WTC11 (cell line): ENCODE measurements around the gene EIF4G2. TPM values are rescaled to one million over a fixed set of nuclear protein-coding genes. Genes with fewer than 3 reads are reported as not detected.

Source experiments
- ATAC-seq: fragments of 200-7000 bp; cut with Tn5 transposase; 2 replicates; pipeline ENCODE4 v1.10.0; 2021; ENCODE audit warnings: mild to moderate bottlenecking, moderate library complexity
- CTCF ChIA-PET: fragments of 300-600 bp; sonication (Branson Sonifier 250); formaldehyde crosslinking; loops from one replicate; lab custom pipeline; 2021; ENCODE audit warnings: antibody characterized with exemption; lab: Charles Lee
- POLR2A ChIA-PET: fragments of 350-600 bp; sonication (Branson Sonifier 250); formaldehyde crosslinking; loops from one replicate; lab custom pipeline; 2021; ENCODE audit warnings: antibody characterized with exemption; lab: Charles Lee
- DNase-seq: peaks from one replicate; pipeline ENCODE4 v3.0.0; 2021; ENCODE audit warnings: low spot score
- H3K27ac Mint-ChIP-seq: 2 replicates; pipeline ENCODE4 v1.8.0; 2021; ENCODE audit warnings: mixed read lengths
- H3K27me3 Mint-ChIP-seq: 2 replicates; pipeline ENCODE4 v1.8.0; 2021; ENCODE audit warnings: low read depth, mild to moderate bottlenecking, moderate library complexity, mixed read lengths
- H3K36me3 Mint-ChIP-seq: 2 replicates; pipeline ENCODE4 v1.8.0; 2021; ENCODE audit warnings: mixed read lengths
- H3K4me1 Mint-ChIP-seq: 2 replicates; pipeline ENCODE4 v1.8.0; 2022; ENCODE audit warnings: mixed read lengths
- H3K4me3 Mint-ChIP-seq: 2 replicates; pipeline ENCODE4 v1.8.0; 2021; ENCODE audit warnings: mild to moderate bottlenecking, moderate library complexity, mixed read lengths
- H3K9me3 Mint-ChIP-seq: 2 replicates; pipeline ENCODE4 v1.8.0; 2021; ENCODE audit warnings: mixed read lengths
- GTF2I ChIP-seq: fragments of 250-450 bp; sonication (Bioruptor Pico); conservative IDR thresholded peaks from 2 replicates; pipeline ENCODE4 v1.4.0; 2021; ENCODE audit warnings: mild to moderate bottlenecking
- NFATC4 ChIP-seq: fragments of 250-450 bp; sonication (Bioruptor Pico); IDR thresholded peaks from 2 replicates; pipeline ENCODE4 v1.9.0; 2021; ENCODE audit warnings: mild to moderate bottlenecking
- OVOL2 ChIP-seq: fragments of 250-450 bp; sonication (Bioruptor Pico); IDR thresholded peaks from 2 replicates; pipeline ENCODE4 v1.9.0; 2021; ENCODE audit warnings: mild to moderate bottlenecking, borderline replicate concordance
- SMAD3 ChIP-seq: sonication (generic); formaldehyde crosslinking; IDR thresholded peaks from 2 replicates; pipeline ENCODE4 v1.8.0; 2022; ENCODE audit warnings: missing genetic modification reagents, mild to moderate bottlenecking, borderline replicate concordance
- SP1 ChIP-seq: sonication (generic); formaldehyde crosslinking; conservative IDR thresholded peaks from 2 replicates; pipeline ENCODE4 v1.8.1; 2022; ENCODE audit warnings: missing genetic modification reagents
- ZNF138 ChIP-seq: sonication (generic); formaldehyde crosslinking; conservative IDR thresholded peaks from 2 replicates; pipeline ENCODE4 v1.8.1; 2022; ENCODE audit warnings: mild to moderate bottlenecking, moderate library complexity, missing genetic modification reagents
- total RNA-seq: library from RNA; stranded (reverse); gene quantifications from 3 replicates; pipeline ENCODE4 v1.2.3, GENCODE V29; 2021
- TF ChIP-seq, protein P1 (sequence below): sonication (generic); formaldehyde crosslinking; IDR thresholded peaks from 2 replicates; pipeline ENCODE4 v1.8.1; 2022; ENCODE audit warnings: low read depth, mild to moderate bottlenecking, moderate library complexity, missing genetic modification reagents, borderline replicate concordance
- TF ChIP-seq, protein P2 (sequence below): sonication (generic); formaldehyde crosslinking; IDR thresholded peaks from 2 replicates; pipeline ENCODE4 v1.8.0; 2023; ENCODE audit warnings: mild to moderate bottlenecking, missing genetic modification reagents
- TF ChIP-seq, protein P3 (sequence below): fragments of 250-450 bp; sonication (Bioruptor Pico); IDR thresholded peaks from 2 replicates; pipeline ENCODE4 v1.9.0; 2021; ENCODE audit warnings: mild to moderate bottlenecking, borderline replicate concordance
- TF ChIP-seq, protein P4 (sequence below): sonication (generic); formaldehyde crosslinking; IDR thresholded peaks from 2 replicates; pipeline ENCODE4 v1.8.1; 2023; ENCODE audit warnings: mild to moderate bottlenecking, missing genetic modification reagents
- TF ChIP-seq, protein P5 (sequence below): fragments of 250-450 bp; sonication (Bioruptor Pico); IDR thresholded peaks from 2 replicates; pipeline ENCODE4 v1.8.0; 2021; ENCODE audit warnings: mild to moderate bottlenecking
- TF ChIP-seq, protein P6 (sequence below): sonication (generic); formaldehyde crosslinking; IDR thresholded peaks from 2 replicates; pipeline ENCODE4 v1.8.0; 2023; ENCODE audit warnings: missing genetic modification reagents, mild to moderate bottlenecking, borderline replicate concordance

EIF4G2 gene
- total RNA-seq, 1 experiment from 2014 or later: 906 TPM

DNA sequence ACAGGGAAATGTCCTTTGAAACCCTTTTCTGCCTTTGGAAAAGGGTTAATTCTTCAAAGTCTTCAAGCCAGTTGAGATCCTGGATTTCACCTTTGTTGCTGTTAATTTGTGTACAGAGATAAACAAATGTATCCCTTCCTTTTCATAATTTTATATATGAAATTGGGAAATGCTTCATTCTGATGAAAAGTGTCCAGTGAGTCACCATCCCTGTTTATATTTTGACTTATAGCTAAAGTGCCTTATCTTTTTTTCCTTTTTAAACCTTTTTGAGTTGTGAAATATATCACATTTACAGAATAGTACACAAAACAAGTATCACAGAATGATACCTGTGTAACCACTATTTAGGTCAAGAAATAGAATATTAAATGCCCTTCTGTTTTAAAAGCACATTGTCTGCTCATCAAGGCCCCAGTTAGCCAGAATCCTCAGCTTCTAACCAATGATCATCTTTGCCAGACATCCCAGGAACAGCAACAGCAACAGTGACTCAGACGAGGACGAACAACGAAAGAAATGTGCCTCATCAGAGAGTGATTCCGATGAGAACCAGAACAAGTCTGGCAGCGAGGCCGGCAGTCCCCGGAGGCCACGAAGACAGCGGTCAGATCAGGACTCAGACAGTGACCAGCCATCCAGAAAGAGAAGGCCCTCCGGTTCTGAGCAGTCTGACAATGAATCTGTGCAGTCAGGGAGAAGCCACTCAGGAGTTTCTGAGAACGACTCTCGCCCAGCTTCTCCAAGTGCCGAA, 30.3 kb downstream of the EIF4G2 start:
- Mint-ChIP-seq H3K36me3 (peaks cover 44% of the 10 kb centered on the region), H3K4me1 (no peaks in the 10 kb centered on the region), H3K27me3 (no peaks in the 10 kb centered on the region; the same call in 1 of the 2 replicates), H3K9me3 (no peaks in the 10 kb centered on the region), H3K27ac (no peak overlapping the region), H3K4me3 (no peak overlapping the region)
- CTCF ChIA-PET: interaction anchor here (0.7 kb wide), 1 partner anchor 8 kb away, joined by 3 read pairs; no protein-coding TSS in a partner anchor
- DNase-seq (no peak), ATAC-seq (no peak)
- TF ChIP-seq, protein P1, sequence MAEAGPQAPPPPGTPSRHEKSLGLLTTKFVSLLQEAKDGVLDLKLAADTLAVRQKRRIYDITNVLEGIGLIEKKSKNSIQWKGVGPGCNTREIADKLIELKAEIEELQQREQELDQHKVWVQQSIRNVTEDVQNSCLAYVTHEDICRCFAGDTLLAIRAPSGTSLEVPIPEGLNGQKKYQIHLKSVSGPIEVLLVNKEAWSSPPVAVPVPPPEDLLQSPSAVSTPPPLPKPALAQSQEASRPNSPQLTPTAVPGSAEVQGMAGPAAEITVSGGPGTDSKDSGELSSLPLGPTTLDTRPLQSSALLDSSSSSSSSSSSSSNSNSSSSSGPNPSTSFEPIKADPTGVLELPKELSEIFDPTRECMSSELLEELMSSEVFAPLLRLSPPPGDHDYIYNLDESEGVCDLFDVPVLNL (CRISPR knock-in tag): no peak
- no peak for TF ChIP-seq OVOL2
- TF ChIP-seq, protein P2, sequence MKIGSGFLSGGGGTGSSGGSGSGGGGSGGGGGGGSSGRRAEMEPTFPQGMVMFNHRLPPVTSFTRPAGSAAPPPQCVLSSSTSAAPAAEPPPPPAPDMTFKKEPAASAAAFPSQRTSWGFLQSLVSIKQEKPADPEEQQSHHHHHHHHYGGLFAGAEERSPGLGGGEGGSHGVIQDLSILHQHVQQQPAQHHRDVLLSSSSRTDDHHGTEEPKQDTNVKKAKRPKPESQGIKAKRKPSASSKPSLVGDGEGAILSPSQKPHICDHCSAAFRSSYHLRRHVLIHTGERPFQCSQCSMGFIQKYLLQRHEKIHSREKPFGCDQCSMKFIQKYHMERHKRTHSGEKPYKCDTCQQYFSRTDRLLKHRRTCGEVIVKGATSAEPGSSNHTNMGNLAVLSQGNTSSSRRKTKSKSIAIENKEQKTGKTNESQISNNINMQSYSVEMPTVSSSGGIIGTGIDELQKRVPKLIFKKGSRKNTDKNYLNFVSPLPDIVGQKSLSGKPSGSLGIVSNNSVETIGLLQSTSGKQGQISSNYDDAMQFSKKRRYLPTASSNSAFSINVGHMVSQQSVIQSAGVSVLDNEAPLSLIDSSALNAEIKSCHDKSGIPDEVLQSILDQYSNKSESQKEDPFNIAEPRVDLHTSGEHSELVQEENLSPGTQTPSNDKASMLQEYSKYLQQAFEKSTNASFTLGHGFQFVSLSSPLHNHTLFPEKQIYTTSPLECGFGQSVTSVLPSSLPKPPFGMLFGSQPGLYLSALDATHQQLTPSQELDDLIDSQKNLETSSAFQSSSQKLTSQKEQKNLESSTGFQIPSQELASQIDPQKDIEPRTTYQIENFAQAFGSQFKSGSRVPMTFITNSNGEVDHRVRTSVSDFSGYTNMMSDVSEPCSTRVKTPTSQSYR (CRISPR knock-in tag): no peak
- TF ChIP-seq, protein P3, sequence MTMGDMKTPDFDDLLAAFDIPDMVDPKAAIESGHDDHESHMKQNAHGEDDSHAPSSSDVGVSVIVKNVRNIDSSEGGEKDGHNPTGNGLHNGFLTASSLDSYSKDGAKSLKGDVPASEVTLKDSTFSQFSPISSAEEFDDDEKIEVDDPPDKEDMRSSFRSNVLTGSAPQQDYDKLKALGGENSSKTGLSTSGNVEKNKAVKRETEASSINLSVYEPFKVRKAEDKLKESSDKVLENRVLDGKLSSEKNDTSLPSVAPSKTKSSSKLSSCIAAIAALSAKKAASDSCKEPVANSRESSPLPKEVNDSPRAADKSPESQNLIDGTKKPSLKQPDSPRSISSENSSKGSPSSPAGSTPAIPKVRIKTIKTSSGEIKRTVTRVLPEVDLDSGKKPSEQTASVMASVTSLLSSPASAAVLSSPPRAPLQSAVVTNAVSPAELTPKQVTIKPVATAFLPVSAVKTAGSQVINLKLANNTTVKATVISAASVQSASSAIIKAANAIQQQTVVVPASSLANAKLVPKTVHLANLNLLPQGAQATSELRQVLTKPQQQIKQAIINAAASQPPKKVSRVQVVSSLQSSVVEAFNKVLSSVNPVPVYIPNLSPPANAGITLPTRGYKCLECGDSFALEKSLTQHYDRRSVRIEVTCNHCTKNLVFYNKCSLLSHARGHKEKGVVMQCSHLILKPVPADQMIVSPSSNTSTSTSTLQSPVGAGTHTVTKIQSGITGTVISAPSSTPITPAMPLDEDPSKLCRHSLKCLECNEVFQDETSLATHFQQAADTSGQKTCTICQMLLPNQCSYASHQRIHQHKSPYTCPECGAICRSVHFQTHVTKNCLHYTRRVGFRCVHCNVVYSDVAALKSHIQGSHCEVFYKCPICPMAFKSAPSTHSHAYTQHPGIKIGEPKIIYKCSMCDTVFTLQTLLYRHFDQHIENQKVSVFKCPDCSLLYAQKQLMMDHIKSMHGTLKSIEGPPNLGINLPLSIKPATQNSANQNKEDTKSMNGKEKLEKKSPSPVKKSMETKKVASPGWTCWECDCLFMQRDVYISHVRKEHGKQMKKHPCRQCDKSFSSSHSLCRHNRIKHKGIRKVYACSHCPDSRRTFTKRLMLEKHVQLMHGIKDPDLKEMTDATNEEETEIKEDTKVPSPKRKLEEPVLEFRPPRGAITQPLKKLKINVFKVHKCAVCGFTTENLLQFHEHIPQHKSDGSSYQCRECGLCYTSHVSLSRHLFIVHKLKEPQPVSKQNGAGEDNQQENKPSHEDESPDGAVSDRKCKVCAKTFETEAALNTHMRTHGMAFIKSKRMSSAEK (CRISPR knock-in tag): no peak
- TF ChIP-seq, protein P4, sequence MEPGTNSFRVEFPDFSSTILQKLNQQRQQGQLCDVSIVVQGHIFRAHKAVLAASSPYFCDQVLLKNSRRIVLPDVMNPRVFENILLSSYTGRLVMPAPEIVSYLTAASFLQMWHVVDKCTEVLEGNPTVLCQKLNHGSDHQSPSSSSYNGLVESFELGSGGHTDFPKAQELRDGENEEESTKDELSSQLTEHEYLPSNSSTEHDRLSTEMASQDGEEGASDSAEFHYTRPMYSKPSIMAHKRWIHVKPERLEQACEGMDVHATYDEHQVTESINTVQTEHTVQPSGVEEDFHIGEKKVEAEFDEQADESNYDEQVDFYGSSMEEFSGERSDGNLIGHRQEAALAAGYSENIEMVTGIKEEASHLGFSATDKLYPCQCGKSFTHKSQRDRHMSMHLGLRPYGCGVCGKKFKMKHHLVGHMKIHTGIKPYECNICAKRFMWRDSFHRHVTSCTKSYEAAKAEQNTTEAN (CRISPR knock-in tag): no peak
- TF ChIP-seq, protein P5, sequence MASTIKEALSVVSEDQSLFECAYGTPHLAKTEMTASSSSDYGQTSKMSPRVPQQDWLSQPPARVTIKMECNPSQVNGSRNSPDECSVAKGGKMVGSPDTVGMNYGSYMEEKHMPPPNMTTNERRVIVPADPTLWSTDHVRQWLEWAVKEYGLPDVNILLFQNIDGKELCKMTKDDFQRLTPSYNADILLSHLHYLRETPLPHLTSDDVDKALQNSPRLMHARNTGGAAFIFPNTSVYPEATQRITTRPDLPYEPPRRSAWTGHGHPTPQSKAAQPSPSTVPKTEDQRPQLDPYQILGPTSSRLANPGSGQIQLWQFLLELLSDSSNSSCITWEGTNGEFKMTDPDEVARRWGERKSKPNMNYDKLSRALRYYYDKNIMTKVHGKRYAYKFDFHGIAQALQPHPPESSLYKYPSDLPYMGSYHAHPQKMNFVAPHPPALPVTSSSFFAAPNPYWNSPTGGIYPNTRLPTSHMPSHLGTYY (CRISPR knock-in tag): no peak
- TF ChIP-seq NFATC4 (CRISPR knock-in tag): no peak
- no peak for TF ChIP-seq SP1
- TF ChIP-seq, protein P6, sequence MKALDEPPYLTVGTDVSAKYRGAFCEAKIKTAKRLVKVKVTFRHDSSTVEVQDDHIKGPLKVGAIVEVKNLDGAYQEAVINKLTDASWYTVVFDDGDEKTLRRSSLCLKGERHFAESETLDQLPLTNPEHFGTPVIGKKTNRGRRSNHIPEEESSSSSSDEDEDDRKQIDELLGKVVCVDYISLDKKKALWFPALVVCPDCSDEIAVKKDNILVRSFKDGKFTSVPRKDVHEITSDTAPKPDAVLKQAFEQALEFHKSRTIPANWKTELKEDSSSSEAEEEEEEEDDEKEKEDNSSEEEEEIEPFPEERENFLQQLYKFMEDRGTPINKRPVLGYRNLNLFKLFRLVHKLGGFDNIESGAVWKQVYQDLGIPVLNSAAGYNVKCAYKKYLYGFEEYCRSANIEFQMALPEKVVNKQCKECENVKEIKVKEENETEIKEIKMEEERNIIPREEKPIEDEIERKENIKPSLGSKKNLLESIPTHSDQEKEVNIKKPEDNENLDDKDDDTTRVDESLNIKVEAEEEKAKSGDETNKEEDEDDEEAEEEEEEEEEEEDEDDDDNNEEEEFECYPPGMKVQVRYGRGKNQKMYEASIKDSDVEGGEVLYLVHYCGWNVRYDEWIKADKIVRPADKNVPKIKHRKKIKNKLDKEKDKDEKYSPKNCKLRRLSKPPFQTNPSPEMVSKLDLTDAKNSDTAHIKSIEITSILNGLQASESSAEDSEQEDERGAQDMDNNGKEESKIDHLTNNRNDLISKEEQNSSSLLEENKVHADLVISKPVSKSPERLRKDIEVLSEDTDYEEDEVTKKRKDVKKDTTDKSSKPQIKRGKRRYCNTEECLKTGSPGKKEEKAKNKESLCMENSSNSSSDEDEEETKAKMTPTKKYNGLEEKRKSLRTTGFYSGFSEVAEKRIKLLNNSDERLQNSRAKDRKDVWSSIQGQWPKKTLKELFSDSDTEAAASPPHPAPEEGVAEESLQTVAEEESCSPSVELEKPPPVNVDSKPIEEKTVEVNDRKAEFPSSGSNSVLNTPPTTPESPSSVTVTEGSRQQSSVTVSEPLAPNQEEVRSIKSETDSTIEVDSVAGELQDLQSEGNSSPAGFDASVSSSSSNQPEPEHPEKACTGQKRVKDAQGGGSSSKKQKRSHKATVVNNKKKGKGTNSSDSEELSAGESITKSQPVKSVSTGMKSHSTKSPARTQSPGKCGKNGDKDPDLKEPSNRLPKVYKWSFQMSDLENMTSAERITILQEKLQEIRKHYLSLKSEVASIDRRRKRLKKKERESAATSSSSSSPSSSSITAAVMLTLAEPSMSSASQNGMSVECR (CRISPR knock-in tag): no peak
- TF ChIP-seq GTF2I (CRISPR knock-in tag): no peak
- no peak for TF ChIP-seq ZNF138 (CRISPR knock-in tag)
- TF ChIP-seq SMAD3 (CRISPR knock-in tag): no peak
- POLR2A ChIA-PET: no interaction called here
